Ureter (tissue), 1 donor: ENCODE measurements around the gene LRRC26. TPM values are rescaled to one million over a fixed set of nuclear protein-coding genes. Genes with fewer than 3 reads are reported as not detected.

ENCODE experiments used
- total RNA-seq: library from RNA; stranded (reverse); gene quantifications from one replicate; pipeline ENCODE4 v1.2.4, GENCODE V29; 2023
- donor health status: DM: yes; HTN: yes; CAD: no.

The LRRC26 gene
- total RNA-seq, 1 donor from 2014 or later, result not detected

Other genes with a start within 250 kb of the LRRC26 start
- gene FBXW5, start 225.3 kb downstream of the LRRC26 start, total RNA-seq, result 62.4 TPM
- gene C8G, start 224.8 kb downstream of the LRRC26 start, total RNA-seq, result 1.6 TPM
- gene LCN12, start 217.8 kb downstream of the LRRC26 start, total RNA-seq, result 3.4 TPM
- 111 TPM for gene PTGDS, start 192.5 kb downstream of the LRRC26 start, total RNA-seq
- 1.7 TPM for gene LCNL1, start 187.1 kb downstream of the LRRC26 start, total RNA-seq
- 51.5 TPM for gene PAXX, start 177.6 kb downstream of the LRRC26 start, total RNA-seq
- gene CLIC3, start 173.5 kb downstream of the LRRC26 start, total RNA-seq, result 3.6 TPM
- 25.7 TPM for gene ABCA2, start 141.8 kb downstream of the LRRC26 start, total RNA-seq
- not detected for gene FUT7, start 138.0 kb downstream of the LRRC26 start, total RNA-seq
- 138 TPM for gene NPDC1, start 123.9 kb downstream of the LRRC26 start, total RNA-seq
- 1.3 TPM for gene ENTPD2, start 116.0 kb downstream of the LRRC26 start, total RNA-seq
- gene SAPCD2, start 99.5 kb downstream of the LRRC26 start, total RNA-seq, result 1.6 TPM
- gene UAP1L1, start 92.5 kb downstream of the LRRC26 start, total RNA-seq, result 12.7 TPM
- 57.8 TPM for gene MAN1B1, start 83.1 kb downstream of the LRRC26 start, total RNA-seq
- 157 TPM for gene DPP7, start 55.3 kb downstream of the LRRC26 start, total RNA-seq
- gene GRIN1, start 30.9 kb downstream of the LRRC26 start, total RNA-seq, result 0.21 TPM
- not detected for gene TMEM210, start 2.0 kb upstream of the LRRC26 start, total RNA-seq
- gene ANAPC2, start 18.5 kb upstream of the LRRC26 start, total RNA-seq, result 74.5 TPM
- gene SSNA1, start 18.6 kb upstream of the LRRC26 start, total RNA-seq, result 58.3 TPM
- gene TPRN, start 30.7 kb upstream of the LRRC26 start, total RNA-seq, result 17.6 TPM
- gene TMEM203, start 35.6 kb upstream of the LRRC26 start, total RNA-seq, result 36.2 TPM
- gene NDOR1, start 35.6 kb upstream of the LRRC26 start, total RNA-seq, result 20.3 TPM
- gene RNF208, start 52.2 kb upstream of the LRRC26 start, total RNA-seq, result 6.5 TPM
- 1.9 TPM for gene CYSRT1, start 55.1 kb upstream of the LRRC26 start, total RNA-seq
- gene RNF224, start 57.5 kb upstream of the LRRC26 start, total RNA-seq, result 0.34 TPM
- not detected for gene SLC34A3, start 60.9 kb upstream of the LRRC26 start, total RNA-seq
- 351 TPM for gene TUBB4B, start 71.2 kb upstream of the LRRC26 start, total RNA-seq
- gene STPG3, start 81.2 kb upstream of the LRRC26 start, total RNA-seq, result not detected
- 45.2 TPM for gene NELFB, start 85.3 kb upstream of the LRRC26 start, total RNA-seq
- gene TOR4A, start 107.7 kb upstream of the LRRC26 start, total RNA-seq, result 15.4 TPM
- gene NRARP, start 132.2 kb upstream of the LRRC26 start, total RNA-seq, result 7.1 TPM